ENCODE data around the gene MAN2B2.
A peak's percentile ranks its signal among the peaks of the same experiment; 100 is the strongest.
"Not testable (repeated sequence)": the region's sequence is repeated elsewhere in the genome, so short reads cannot be mapped to it uniquely, and the experiment has no call there.

Gene MAN2B2

DNA sequence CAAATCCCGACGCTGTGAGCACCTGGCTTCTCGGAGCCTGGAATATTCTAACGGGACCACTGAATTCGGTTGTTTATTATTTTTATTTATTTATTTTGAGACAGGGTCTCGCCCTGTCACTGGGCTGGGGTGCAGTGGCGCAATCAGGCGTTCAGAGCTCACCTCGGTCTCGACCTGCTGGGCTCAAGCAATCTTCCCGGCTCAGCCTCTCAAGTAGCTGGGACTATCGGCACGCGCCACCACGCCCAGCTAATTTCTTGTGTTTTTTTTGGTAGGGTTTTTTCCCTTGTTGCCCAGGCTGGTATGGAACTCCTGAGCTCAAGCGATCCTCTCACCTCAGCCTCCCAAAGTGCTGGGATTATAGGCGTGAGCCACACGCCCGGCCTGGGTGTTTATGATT is 97.1 kb downstream of the MAN2B2 start:
- peaks cover 37% of the 10 kb centered on the region for H3K4me1 Mint-ChIP-seq (ENCODE audit: low read depth)
- H3K27me3 Mint-ChIP-seq, result peaks cover 6% of the 10 kb centered on the region
- no peak overlapping the region for H3K27ac Mint-ChIP-seq
- intact Hi-C loops (cut with micrococcal nuclease), result loop anchor here (5.0 kb wide), 1 partner anchor 35 kb away; the partner anchor contains the start of gene MRFAP1L1
- H3K4me3 Mint-ChIP-seq, result no peak overlapping the region
- no peaks in the 10 kb centered on the region for H3K9me3 Mint-ChIP-seq
- peaks cover 43% of the 10 kb centered on the region for H3K36me3 Mint-ChIP-seq (ENCODE audit: low read depth)

DNA sequence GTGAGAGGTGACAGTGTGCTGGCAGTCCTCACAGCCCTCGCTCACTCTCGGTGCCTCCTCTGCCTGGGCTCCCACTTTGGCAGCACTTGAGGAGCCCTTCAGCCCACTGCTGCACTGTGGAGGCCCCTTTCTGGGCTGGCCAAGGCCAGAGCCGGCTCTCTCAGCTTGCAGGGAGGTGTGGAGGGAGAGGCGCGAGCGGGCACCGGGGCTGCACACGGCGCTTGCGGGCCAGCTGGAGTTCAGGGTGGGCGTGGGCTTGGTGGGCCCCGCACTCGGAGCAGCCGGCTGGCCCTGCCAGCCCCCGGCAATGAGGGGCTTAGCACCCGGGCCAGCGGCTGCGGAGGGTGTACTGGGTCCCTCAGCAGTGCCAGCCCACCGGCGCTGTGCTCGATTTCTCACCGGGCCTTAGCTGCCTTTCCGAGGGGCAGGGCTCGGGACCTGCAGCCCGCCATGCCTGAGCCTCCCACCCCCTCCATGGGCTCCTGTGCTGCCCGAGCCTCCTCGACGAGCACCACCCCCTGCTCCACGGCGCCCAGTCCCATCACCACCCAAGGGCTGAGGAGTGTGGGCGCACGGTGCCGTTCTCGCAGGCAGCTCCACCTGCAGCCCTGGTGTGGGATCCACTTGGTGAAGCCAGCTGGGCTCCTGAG is 97.7 kb downstream of the MAN2B2 start:
- Mint-ChIP-seq H3K27ac (peak overlapping the region; percentile 97), H3K4me1 (ENCODE audit: low read depth) (peaks cover 42% of the 10 kb centered on the region), H3K36me3 (ENCODE audit: low read depth) (peaks cover 45% of the 10 kb centered on the region)
- not testable (repeated sequence) for H3K9me3 Mint-ChIP-seq, H3K4me3 Mint-ChIP-seq, H3K27me3 Mint-ChIP-seq
- intact Hi-C loops (cut with micrococcal nuclease), result loop anchor here (5.0 kb wide), 1 partner anchor 35 kb away; the partner anchor contains the start of gene MRFAP1L1

Measured in dendritic cell treated with granulocyte-macrophage colony-stimulating factor and Interleukin-4, amounts not matched to agents 40 ng/mL and 50 ng/mL, for 4 days (primary cell).